OCI-LY7 (cell line): Measurements from ENCODE around the gene MACROD1. TPM values are rescaled to one million over a fixed set of nuclear protein-coding genes. Genes with fewer than 3 reads are reported as not detected.

Source experiments
- BruUV-seq: library from RNA; stranded (reverse); fragments of 400-500 nt; replicated peaks from 2 replicates; lab custom pipeline; 2021; lab: Mats Ljungman, UMichigan
- CTCF ChIA-PET: fragments of 300-600 bp; sonication (Branson Sonifier 250); formaldehyde crosslinking; loops from one replicate; lab custom pipeline; 2022; ENCODE audit warnings: antibody characterized with exemption; ENCODE audit not compliant: unreplicated experiment; lab: Charles Lee
- POLR2A ChIA-PET: fragments of 300-600 bp; sonication (Branson Sonifier 250); formaldehyde crosslinking; loops from one replicate; lab custom pipeline; 2022; ENCODE audit warnings: antibody characterized with exemption; lab: Charles Lee
- DNase-seq: peaks from one replicate; pipeline ENCODE4 v3.0.0-alpha.2; 2015; ENCODE audit warnings: low spot score
- H2AFZ ChIP-seq: fragments of 200-600 bp; sonication (generic), shearing (Covaris generic); 2 replicates; pipeline ENCODE4 v1.6.1; 2014; ENCODE audit warnings: mild to moderate bottlenecking, antibody characterized with exemption, low read length, moderate library complexity
- H3K27ac ChIP-seq: fragments of 200-600 bp; sonication (generic); 2 replicates; pipeline ENCODE4 v1.5.1; 2014; ENCODE audit warnings: mixed run types, low read depth, mild to moderate bottlenecking, moderate library complexity, low read length, inconsistent platforms; ENCODE audit not compliant: poor library complexity, severe bottlenecking
- H3K36me3 ChIP-seq: fragments of 200-600 bp; sonication (generic); 2 replicates; pipeline ENCODE4 v1.6.1; 2014; ENCODE audit warnings: mild to moderate bottlenecking, antibody characterized with exemption, low read length, moderate library complexity, mixed read lengths; ENCODE audit not compliant: insufficient read depth
- H3K4me1 ChIP-seq: fragments of 200-600 bp; sonication (generic); 2 replicates; pipeline ENCODE4 v1.5.1; 2014; ENCODE audit warnings: mild to moderate bottlenecking, low read length; ENCODE audit not compliant: insufficient read depth, poor library complexity, severe bottlenecking
- H3K4me2 ChIP-seq: fragments of 200-600 bp; sonication (generic); 2 replicates; pipeline ENCODE4 v1.6.1; 2014; ENCODE audit warnings: mild to moderate bottlenecking, low read length
- H3K4me3 ChIP-seq: fragments of 200-600 bp; sonication (generic); 2 replicates; pipeline ENCODE4 v1.5.1; 2014; ENCODE audit warnings: mild to moderate bottlenecking, low read depth, low read length; ENCODE audit not compliant: poor library complexity, severe bottlenecking
- H3K79me2 ChIP-seq: fragments of 200-600 bp; sonication (generic); 2 replicates; pipeline ENCODE4 v1.6.1; 2016; ENCODE audit warnings: low read depth, mild to moderate bottlenecking, low read length, moderate library complexity, mixed read lengths; ENCODE audit not compliant: insufficient read depth
- H3K9me2 ChIP-seq: fragments of 200-600 bp; sonication (generic); 2 replicates; pipeline ENCODE4 v1.6.1; 2016; ENCODE audit warnings: mild to moderate bottlenecking, low read length, mixed read lengths; ENCODE audit not compliant: insufficient read depth
- H3K9me3 ChIP-seq: fragments of 200-600 bp; sonication (generic); 2 replicates; pipeline ENCODE4 v1.6.1; 2014; ENCODE audit warnings: mild to moderate bottlenecking, mixed run types, low read length, mixed read lengths
- H4K20me1 ChIP-seq: fragments of 200-600 bp; sonication (generic); 2 replicates; pipeline ENCODE4 v1.6.1; 2014; ENCODE audit warnings: mild to moderate bottlenecking, antibody characterized with exemption, low read length, moderate library complexity, mixed read lengths; ENCODE audit not compliant: insufficient read depth
- CTCF ChIP-seq: fragments of 200-600 bp; sonication (generic); conservative IDR thresholded peaks from 2 replicates; pipeline ENCODE4 v1.5.1; 2014; ENCODE audit warnings: mild to moderate bottlenecking, antibody characterized with exemption, low read length, moderate library complexity, mixed read lengths
- EZH2phosphoT487 ChIP-seq: fragments of 200-600 bp; sonication (generic); IDR thresholded peaks from 2 replicates; pipeline ENCODE4 v1.6.1; 2018; ENCODE audit warnings: low read depth, borderline replicate concordance, mild to moderate bottlenecking, mixed run types, antibody characterized with exemption, low read length, moderate library complexity, mixed read lengths
- intact Hi-C: fragments of 100-400 bp; cut with micrococcal nuclease; formaldehyde crosslinking; loops from one replicate; pipeline ENCODE4 v1.10.0; 2022; ENCODE audit not compliant: unreplicated experiment
- total RNA-seq, 2 experiments: library from RNA; depleted of rRNA in 1 of 2; stranded (reverse); fragments of >200 nt in 1 of 2; shearing (Covaris generic) in 1 of 2; gene quantifications; 2 replicates each; pipeline ENCODE4 v1.2.3, GENCODE V29; 2014 to 2022

The MACROD1 gene
- total RNA-seq, 2 experiments from 2014 or later, result 14.7 to 25.4 TPM

- intact Hi-C loops, result no loop called here
- no peaks in the 10 kb centered on the region for H3K9me2 ChIP-seq
- no peaks in the 10 kb centered on the region for H3K36me3 ChIP-seq
- H3K9me3 ChIP-seq, result no peaks in the 10 kb centered on the region
- CTCF ChIA-PET, result no interaction called here
- H3K79me2 ChIP-seq, result no peaks in the 10 kb centered on the region
- BruUV-seq, result no TSS peak
- peaks cover 9% of the 10 kb centered on the region for H3K4me1 ChIP-seq
- H3K4me3 ChIP-seq, result no peak overlapping the region
- no peak overlapping the region for H3K27ac ChIP-seq
- POLR2A ChIA-PET, result interaction anchor here (0.6 kb wide), 1 partner anchor 130 kb away, joined by 3 read pairs; no protein-coding TSS in a partner anchor
- no peak overlapping the region for H3K4me2 ChIP-seq
- H2AFZ ChIP-seq, result no peak overlapping the region
- H4K20me1 ChIP-seq, result no peaks in the 10 kb centered on the region
- no peak for DNase-seq
- TF ChIP-seq EZH2phosphoT487, result no peak
- TF ChIP-seq CTCF, result no peak
Measured at GRCh38 chr11:64056861-64057260, 109.1 kb downstream of the MACROD1 start.

- H2AFZ ChIP-seq, result no peak overlapping the region
- H3K9me2 ChIP-seq, result no peaks in the 10 kb centered on the region
- no peaks in the 10 kb centered on the region for H3K9me3 ChIP-seq
- no peaks in the 10 kb centered on the region for H3K79me2 ChIP-seq
- no peak overlapping the region for H3K27ac ChIP-seq
- no peak for DNase-seq
- BruUV-seq, result no TSS peak
- H4K20me1 ChIP-seq, result no peaks in the 10 kb centered on the region
- intact Hi-C loops, result no loop called here
- CTCF ChIA-PET, result no interaction called here
- POLR2A ChIA-PET, result no interaction called here
- peaks cover 8% of the 10 kb centered on the region for H3K4me1 ChIP-seq
- no peak for TF ChIP-seq EZH2phosphoT487
- TF ChIP-seq CTCF, result no peak
- H3K4me2 ChIP-seq, result no peak overlapping the region
- no peak overlapping the region for H3K4me3 ChIP-seq
- no peaks in the 10 kb centered on the region for H3K36me3 ChIP-seq
Measured at GRCh38 chr11:64056213-64056785, 109.6 kb downstream of the MACROD1 start.

- Histone ChIP-seq H3K4me2 (no peak overlapping the region), H3K4me3 (no peak overlapping the region), H3K79me2 (no peaks in the 10 kb centered on the region), H3K4me1 (no peaks in the 10 kb centered on the region), H3K27ac (no peak overlapping the region), H3K9me3 (no peaks in the 10 kb centered on the region), H3K9me2 (no peaks in the 10 kb centered on the region), H3K36me3 (no peaks in the 10 kb centered on the region), H4K20me1 (no peaks in the 10 kb centered on the region), H2AFZ (no peak overlapping the region)
- ChIA-PET CTCF (no interaction called here), POLR2A (no interaction called here)
- TF ChIP-seq CTCF (no peak), EZH2phosphoT487 (no peak)
- no peak for DNase-seq
- intact Hi-C loops, result no loop called here
- BruUV-seq, result no TSS peak
Measured at GRCh38 chr11:64055077-64055476, 110.8 kb downstream of the MACROD1 start.
